ENCODE data around the gene CBFB. TPM values are rescaled to one million over a fixed set of nuclear protein-coding genes. Genes with fewer than 3 reads are reported as not detected.

Gene CBFB
- total RNA-seq, 1 experiment from 2014 or later = 50.6 TPM

GRCh38 chr16:67128887-67129286 lies 99.9 kb downstream of the CBFB start:
- H3K79me2 ChIP-seq (ENCODE audit: low read length) = no peaks in the 10 kb centered on the region
- intact Hi-C loops (cut with micrococcal nuclease) = no loop called here
- no peaks in the 10 kb centered on the region for H3K9me2 ChIP-seq (replicated peaks; ENCODE audit: low read length)
- POLR2A ChIA-PET (ENCODE audit: unreplicated experiment) = no interaction called here
- CTCF ChIA-PET = no interaction called here
- H3K4me2 ChIP-seq (ENCODE audit: low read length) = no peak overlapping the region
- H3K27ac ChIP-seq (ENCODE audit: low read length) = no peak overlapping the region
- H3F3A ChIP-seq (ENCODE audit: low read length, unreplicated experiment) = no peaks in the 10 kb centered on the region
- H2AFZ ChIP-seq (ENCODE audit: low read length) = no peak overlapping the region
- H3K9ac ChIP-seq (ENCODE audit: low read length) = no peak overlapping the region
- H4K20me1 ChIP-seq (ENCODE audit: low read length) = no peaks in the 10 kb centered on the region
- H3K4me1 ChIP-seq (ENCODE audit: insufficient read depth, low read length) = no peaks in the 10 kb centered on the region
- H3K36me3 ChIP-seq (ENCODE audit: low read depth, low read length) = peaks cover 3% of the 10 kb centered on the region
- no peaks in the 10 kb centered on the region for H3K27me3 ChIP-seq (ENCODE audit: low read length)
- no TSS peak for BruUV-seq (replicated peaks)
- ATAC-seq = no peak
- no peak for DNase-seq
- no peak for TF ChIP-seq EZH2phosphoT487 (IDR thresholded peaks at IDR 0.05; ENCODE audit: borderline replicate concordance, low read length)
- TF ChIP-seq CTCF (conservative IDR thresholded peaks at IDR 0.05; ENCODE audit: low read depth, low read length) = no peak
- TF ChIP-seq EZH2 (IDR thresholded peaks at IDR 0.05; ENCODE audit: low read length, unreplicated experiment) = no peak
- H3K9me3 ChIP-seq (ENCODE audit: low read length) = no peaks in the 10 kb centered on the region
- H3K4me3 ChIP-seq (ENCODE audit: low read length) = no peak overlapping the region

DNA sequence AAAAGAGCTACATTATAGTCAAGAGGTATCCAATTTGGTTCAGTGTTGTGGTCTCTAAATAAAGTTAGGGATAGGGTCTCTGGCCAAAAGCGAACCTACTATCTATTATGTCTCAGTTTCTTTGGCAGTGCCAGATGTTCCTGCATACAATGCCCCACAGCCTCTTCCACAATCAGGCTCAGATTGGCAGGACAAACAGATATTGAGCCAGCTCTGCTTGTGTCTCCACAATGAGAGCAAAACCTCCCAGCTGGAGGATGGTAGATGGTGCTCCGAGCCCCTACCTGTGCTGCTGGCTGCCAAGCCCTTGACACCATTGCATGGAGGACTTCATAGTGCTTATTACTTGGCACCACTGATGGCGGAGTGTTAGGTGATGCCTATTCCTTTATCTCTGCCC lies 100.5 kb downstream of the CBFB start:
- no peak overlapping the region for H3K4me3 ChIP-seq (ENCODE audit: low read length)
- BruUV-seq (replicated peaks) = no TSS peak
- TF ChIP-seq CTCF (conservative IDR thresholded peaks at IDR 0.05; ENCODE audit: low read depth, low read length) = no peak
- TF ChIP-seq EZH2 (IDR thresholded peaks at IDR 0.05; ENCODE audit: low read length, unreplicated experiment) = no peak
- no peak for TF ChIP-seq EZH2phosphoT487 (IDR thresholded peaks at IDR 0.05; ENCODE audit: borderline replicate concordance, low read length)
- peaks cover 4% of the 10 kb centered on the region for H3K36me3 ChIP-seq (ENCODE audit: low read depth, low read length)
- POLR2A ChIA-PET (ENCODE audit: unreplicated experiment) = no interaction called here
- no peaks in the 10 kb centered on the region for H3K27me3 ChIP-seq (ENCODE audit: low read length)
- H3K9ac ChIP-seq (ENCODE audit: low read length) = no peak overlapping the region
- H3K27ac ChIP-seq (ENCODE audit: low read length) = no peak overlapping the region
- no peak overlapping the region for H2AFZ ChIP-seq (ENCODE audit: low read length)
- DNase-seq (no peak), ATAC-seq (no peak)
- no peaks in the 10 kb centered on the region for H4K20me1 ChIP-seq (ENCODE audit: low read length)
- H3K4me2 ChIP-seq (ENCODE audit: low read length) = no peak overlapping the region
- intact Hi-C loops (cut with micrococcal nuclease) = no loop called here
- H3K9me3 ChIP-seq (ENCODE audit: low read length) = no peaks in the 10 kb centered on the region
- H3F3A ChIP-seq (ENCODE audit: low read length, unreplicated experiment) = no peaks in the 10 kb centered on the region
- H3K9me2 ChIP-seq (replicated peaks; ENCODE audit: low read length) = no peaks in the 10 kb centered on the region
- H3K79me2 ChIP-seq (ENCODE audit: low read length) = no peaks in the 10 kb centered on the region
- no peaks in the 10 kb centered on the region for H3K4me1 ChIP-seq (ENCODE audit: insufficient read depth, low read length)
- CTCF ChIA-PET = no interaction called here

DNA sequence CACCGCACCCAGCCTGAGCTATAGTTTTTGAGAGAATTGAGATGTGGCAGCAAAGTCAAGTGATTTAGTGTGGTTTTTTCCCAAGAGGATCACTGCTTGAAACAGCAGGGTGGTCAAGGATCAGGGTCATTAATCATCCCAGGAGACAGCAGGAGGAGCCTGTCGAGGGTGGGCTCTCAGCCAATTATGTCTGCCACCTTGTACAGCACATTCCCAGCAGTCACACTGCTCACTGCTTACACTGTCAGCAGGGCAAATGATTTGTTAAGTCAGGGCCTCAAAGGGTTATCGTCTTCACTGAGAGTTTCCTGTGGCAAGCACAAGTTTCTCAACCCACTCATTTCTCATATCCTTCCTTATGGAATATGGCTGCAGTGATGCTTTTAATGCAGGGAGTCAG lies 108.7 kb downstream of the CBFB start:
- BruUV-seq (replicated peaks) = no TSS peak
- Histone ChIP-seq H2AFZ (ENCODE audit: low read length) (no peak overlapping the region), H3K27ac (ENCODE audit: low read length) (no peak overlapping the region), H3K36me3 (ENCODE audit: low read depth, low read length) (peaks cover 5% of the 10 kb centered on the region; the same call in 1 of the 2 replicates), H3K79me2 (ENCODE audit: low read length) (no peaks in the 10 kb centered on the region), H3F3A (ENCODE audit: low read length, unreplicated experiment) (no peaks in the 10 kb centered on the region), H3K27me3 (ENCODE audit: low read length) (no peaks in the 10 kb centered on the region), H4K20me1 (ENCODE audit: low read length) (no peaks in the 10 kb centered on the region), H3K4me2 (ENCODE audit: low read length) (no peak overlapping the region), H3K4me1 (ENCODE audit: insufficient read depth, low read length) (no peaks in the 10 kb centered on the region), H3K9ac (ENCODE audit: low read length) (no peak overlapping the region), H3K9me3 (ENCODE audit: low read length) (no peaks in the 10 kb centered on the region), H3K4me3 (ENCODE audit: low read length) (no peak overlapping the region), H3K9me2 (replicated peaks; ENCODE audit: low read length) (no peaks in the 10 kb centered on the region)
- no peak for TF ChIP-seq EZH2phosphoT487 (IDR thresholded peaks at IDR 0.05; ENCODE audit: borderline replicate concordance, low read length)
- no peak for TF ChIP-seq EZH2 (IDR thresholded peaks at IDR 0.05; ENCODE audit: low read length, unreplicated experiment)
- TF ChIP-seq CTCF (conservative IDR thresholded peaks at IDR 0.05; ENCODE audit: low read depth, low read length) = no peak
- ChIA-PET POLR2A (ENCODE audit: unreplicated experiment) (no interaction called here), CTCF (interaction anchor here (0.7 kb wide), 1 partner anchor 26 kb away, joined by 4 read pairs; no protein-coding TSS in a partner anchor)
- intact Hi-C loops (cut with micrococcal nuclease) = no loop called here
- ATAC-seq (no peak), DNase-seq (no peak)

All from PC-3 (cell line).